ENCODE data around the gene LRRC7. TPM values are rescaled to one million over a fixed set of nuclear protein-coding genes. Genes with fewer than 3 reads are reported as not detected.

The LRRC7 gene
- total and polyA plus RNA-seq, 2 of the 8 experiments (the other 6 are each of a cell fraction or from before 2014, with no cell fraction given): 0.03 to 0.17 TPM

GRCh38 chr1:69991644-69992043 lies 423.9 kb downstream of the LRRC7 start:
- Histone ChIP-seq H3K18ac (ENCODE audit: extremely low read depth, low read length) (no peak overlapping the region), H3K9me3 (ENCODE audit: insufficient read depth in 2 of 2, low read depth in 1 of 2, low read length in 1 of 2) (no peaks in the 10 kb centered on the region), H3K79me1 (ENCODE audit: low read depth, low read length) (no peaks in the 10 kb centered on the region), H3K14ac (ENCODE audit: insufficient read length) (no peak overlapping the region), H3K36me3 (ENCODE audit: control insufficient read depth in 2 of 4, insufficient read depth in 4 of 4, low read length in 3 of 4) (no peaks in the 10 kb centered on the region), H2AK5ac (ENCODE audit: low read depth, low read length) (no peak overlapping the region), H3K27me3 (replicated peaks in 1 of 4; ENCODE audit: control insufficient read depth in 3 of 4, extremely low read depth in 1 of 4, insufficient read depth in 3 of 4, low read length in 3 of 4) (no peaks in the 10 kb centered on the region), H2BK120ac (replicated peaks; ENCODE audit: low read depth, low read length) (no peak overlapping the region), H3K79me2 (ENCODE audit: control insufficient read depth in 1 of 2, insufficient read depth in 2 of 2, low read length in 2 of 2) (no peaks in the 10 kb centered on the region), H4K8ac (ENCODE audit: extremely low read depth, insufficient read depth, low read length) (no peak overlapping the region), H2BK20ac (ENCODE audit: low read length) (no peak overlapping the region), H2BK5ac (ENCODE audit: low read depth, low read length) (no peak overlapping the region), H2BK12ac (ENCODE audit: low read depth, low read length) (no peak overlapping the region), H2AFZ (ENCODE audit: low read length) (no peak overlapping the region), H3K4me1 (replicated peaks in 1 of 4; ENCODE audit: control insufficient read depth in 3 of 4, insufficient read depth in 4 of 4, low read length in 3 of 4) (no peaks in the 10 kb centered on the region), H3K23ac (ENCODE audit: insufficient read length) (no peak overlapping the region), H3K27ac (ENCODE audit: low read depth, low read length) (no peak overlapping the region), H4K20me1 (replicated peaks in 1 of 2; ENCODE audit: control insufficient read depth in 1 of 2, insufficient read depth in 2 of 2, low read length in 2 of 2) (no peaks in the 10 kb centered on the region), H3K4me2 (ENCODE audit: insufficient read depth in 1 of 2, low read depth in 2 of 2, low read length in 2 of 2) (no peak overlapping the region), H2BK15ac (ENCODE audit: low read length) (no peak overlapping the region), H3K4ac (replicated peaks; ENCODE audit: insufficient read length, low read depth, low read length) (no peak overlapping the region), H4K5ac (ENCODE audit: insufficient read length, low read depth, low read length) (no peak overlapping the region), H3K56ac (replicated peaks; ENCODE audit: insufficient read length, low read depth, low read length) (no peak overlapping the region), H3K23me2 (ENCODE audit: low read depth, low read length) (no peaks in the 10 kb centered on the region), H4K91ac (replicated peaks; ENCODE audit: insufficient read length, low read length) (no peak overlapping the region), H3K4me3 (ENCODE audit: extremely low read depth in 1 of 4, insufficient read depth in 2 of 4, low read depth in 3 of 4, low read length in 4 of 4) (no peak overlapping the region), H3K9ac (replicated peaks in 1 of 4; ENCODE audit: extremely low read depth in 1 of 4, low read depth in 3 of 4, low read length in 3 of 4) (no peak overlapping the region)
- 83% methylated on average over 3 of the region's 3 CpGs; no CpG with 5 or more reads in 1 of the 2 experiments for WGBS, 2 experiments (ENCODE audit: extremely low coverage in 1 of 2, insufficient coverage in 1 of 2, insufficient read length in 1 of 2, insufficient replicate concordance in 2 of 2, low coverage in 1 of 2, low lambda C conversion rate in 2 of 2, missing lambda C conversion rate in 1 of 2)
- FAIRE-seq: no peak
- DNase-seq (ENCODE audit: low read depth in 1 of 2, low spot score in 2 of 2): no peak
- ChIA-PET POLR2A (ENCODE audit: partially characterized antibody) (no interaction called here), CTCF (ENCODE audit: partially characterized antibody) (interaction anchor here (0.7 kb wide), 1 partner anchor 182 kb away, joined by 3 read pairs; no protein-coding TSS in a partner anchor)
- TF ChIP-seq POU5F1 (IDR thresholded peaks at IDR 0.05; ENCODE audit: low read depth, low read length) (no peak), SAP30 (IDR thresholded peaks at IDR 0.05; ENCODE audit: insufficient read depth, insufficient replicate concordance, low read length) (no peak), ZNF274 (IDR thresholded peaks at IDR 0.05; ENCODE audit: borderline replicate concordance, extremely low read depth, low read length) (no peak), RFX5 (IDR thresholded peaks at IDR 0.05; ENCODE audit: borderline replicate concordance, low read depth, low read length) (no peak), NANOG (IDR thresholded peaks at IDR 0.05; ENCODE audit: insufficient read depth, low read depth, low read length, poor library complexity, severe bottlenecking) (no peak), FOSL1 (IDR thresholded peaks at IDR 0.05; ENCODE audit: insufficient read depth, low read depth, low read length) (no peak), NRF1 (IDR thresholded peaks at IDR 0.05; ENCODE audit: low read depth, low read length) (no peak), USF2 (IDR thresholded peaks at IDR 0.05; ENCODE audit: low read length) (no peak), SRF (IDR thresholded peaks at IDR 0.05; ENCODE audit: low read depth, low read length) (no peak), MAX (IDR thresholded peaks at IDR 0.05) (no peak), TAF7 (optimal IDR thresholded peaks at IDR 0.05; ENCODE audit: borderline replicate concordance, low read depth, low read length) (no peak), JUND (IDR thresholded peaks at IDR 0.05; ENCODE audit: low read length) (no peak), BCL11A (IDR thresholded peaks at IDR 0.05; ENCODE audit: low read depth in 2 of 2, low read length in 2 of 2) (no peak), POLR2A (IDR thresholded peaks at IDR 0.05; ENCODE audit: control extremely low read depth in 1 of 2, low read depth in 2 of 2, low read length in 2 of 2) (no peak)
